ENCODE data around the gene CFAP46.
"Not testable (repeated sequence)": the region's sequence is repeated elsewhere in the genome, so short reads cannot be mapped to it uniquely, and the experiment has no call there.

CFAP46 gene

DNA sequence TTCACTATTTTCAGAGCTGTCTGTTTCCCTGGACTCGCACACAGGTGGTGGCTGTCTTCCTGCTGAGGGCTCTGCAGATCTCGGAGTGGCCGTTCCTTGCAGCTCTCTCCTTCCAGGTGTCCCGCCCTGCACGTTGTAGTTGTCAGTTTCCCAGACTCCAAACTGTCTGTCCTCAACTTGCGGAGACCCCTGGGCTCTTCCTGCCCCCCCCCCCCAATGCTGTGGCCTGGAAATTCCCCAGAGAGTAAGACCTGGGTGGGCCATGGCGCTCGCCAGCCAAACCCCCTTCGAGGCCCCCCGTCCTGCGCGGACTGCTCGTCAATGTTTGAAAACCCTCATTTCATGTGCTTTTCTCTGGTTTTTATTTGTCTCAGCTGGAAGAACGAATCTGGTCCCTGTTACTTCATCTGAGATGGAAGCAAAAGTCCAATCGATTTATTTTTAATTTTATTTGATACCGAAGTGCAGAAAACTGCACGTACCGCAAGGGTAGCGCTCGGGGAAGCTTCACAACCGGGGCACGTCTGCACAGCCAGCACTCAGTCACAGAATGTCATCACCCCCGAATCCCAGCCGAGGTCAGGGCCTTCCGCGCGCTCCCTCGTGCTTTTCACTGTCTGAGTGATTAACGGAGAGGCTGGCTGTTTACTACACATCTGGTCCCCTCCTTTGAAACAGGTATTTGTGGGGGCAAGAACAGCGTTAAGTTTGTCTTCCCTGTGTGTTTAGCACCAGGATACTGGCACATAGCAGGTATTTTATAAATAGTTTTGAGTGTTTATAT is 110.0 kb downstream of the CFAP46 start:
- no peak for DNase-seq

DNA sequence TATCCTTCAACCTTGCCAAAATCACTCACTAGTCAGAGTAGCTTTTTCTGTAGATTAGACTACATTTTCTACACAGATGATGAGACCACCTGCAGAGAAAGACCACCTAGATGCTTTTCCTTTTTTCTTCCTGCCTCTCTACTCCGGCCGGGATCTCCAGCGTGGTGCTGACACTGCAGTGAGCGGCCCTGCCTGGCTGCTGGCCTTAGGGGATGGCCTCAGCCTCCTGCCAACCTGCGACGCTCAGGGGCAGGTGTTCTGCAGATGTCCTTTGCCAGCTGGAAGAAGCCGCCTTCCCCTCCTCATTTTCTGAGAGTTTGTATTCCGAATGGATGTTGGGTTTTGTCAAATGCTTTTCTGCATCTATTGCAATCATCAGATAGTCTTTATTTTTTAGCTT is 113.0 kb downstream of the CFAP46 start:
- no peak for DNase-seq

DNA sequence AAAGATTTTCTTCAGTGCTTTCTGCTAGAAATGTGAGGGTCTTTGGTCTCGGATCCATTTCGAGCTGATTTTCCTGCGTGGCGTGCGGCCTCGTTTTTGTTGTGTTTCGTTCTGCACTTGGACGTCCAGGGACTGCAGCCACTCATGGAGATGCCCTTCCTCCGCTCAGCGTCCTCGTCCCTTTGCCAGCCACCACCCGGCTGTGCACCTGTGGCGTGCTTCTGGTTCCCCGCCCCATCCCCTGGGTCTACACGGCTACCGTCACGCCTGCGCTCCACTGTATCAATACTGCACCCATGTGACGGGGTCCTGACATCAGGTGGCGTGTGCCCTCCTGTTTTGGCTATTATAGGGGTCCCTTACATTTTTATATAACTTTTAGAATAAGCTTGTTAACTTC is 113.7 kb downstream of the CFAP46 start:
- no peak for DNase-seq

DNA sequence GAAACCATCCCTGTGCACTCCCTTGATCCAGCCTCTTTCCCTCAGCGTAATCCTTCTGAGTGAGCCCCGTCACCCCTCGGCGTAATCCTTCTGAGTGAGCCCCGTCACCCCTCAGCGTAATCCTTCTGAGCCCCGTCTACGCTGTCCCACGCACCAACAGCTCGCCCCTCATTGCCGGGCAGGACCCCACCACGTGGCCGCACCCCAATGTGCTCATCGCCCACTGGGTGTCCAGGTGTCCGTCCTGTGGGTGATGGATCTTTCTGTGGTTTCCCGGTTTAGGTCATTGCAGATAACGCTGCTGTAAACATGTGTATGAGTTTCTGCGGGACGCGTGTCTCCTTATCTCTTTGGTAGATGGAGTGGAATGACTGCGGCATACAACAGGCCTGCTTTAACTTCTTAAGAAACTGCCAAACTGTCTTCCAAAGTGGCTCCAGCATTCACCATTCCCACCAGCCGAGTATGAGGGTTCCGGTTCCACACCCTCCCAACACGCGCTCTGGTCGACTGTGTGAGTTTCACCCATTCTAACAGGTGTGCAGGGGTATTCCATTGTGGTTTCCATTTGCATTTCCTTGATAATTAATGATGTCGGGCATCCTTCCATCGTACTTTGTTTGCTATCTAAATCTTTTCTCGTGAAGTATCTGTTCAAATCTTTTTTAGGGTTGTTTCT is 114.4 kb downstream of the CFAP46 start:
- DNase-seq: no peak

DNA sequence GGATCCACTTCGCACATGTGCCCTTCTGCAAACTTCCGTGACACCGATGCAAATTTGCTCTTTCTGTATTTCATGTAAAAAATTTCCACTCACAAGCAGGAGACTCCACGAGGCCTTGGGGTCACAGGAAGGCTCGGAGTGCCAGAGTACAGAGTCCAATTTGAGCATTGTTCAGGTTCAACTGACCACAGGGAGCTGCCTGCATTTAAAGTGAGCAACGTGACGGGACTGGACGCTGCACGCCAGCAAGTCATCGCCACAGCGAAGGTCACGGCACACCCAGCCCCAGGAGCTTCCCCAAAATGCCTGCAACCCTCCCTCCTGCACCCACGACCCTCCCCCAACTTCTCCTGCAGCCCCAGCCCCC is 115.0 kb downstream of the CFAP46 start:
- DNase-seq: no peak

DNA sequence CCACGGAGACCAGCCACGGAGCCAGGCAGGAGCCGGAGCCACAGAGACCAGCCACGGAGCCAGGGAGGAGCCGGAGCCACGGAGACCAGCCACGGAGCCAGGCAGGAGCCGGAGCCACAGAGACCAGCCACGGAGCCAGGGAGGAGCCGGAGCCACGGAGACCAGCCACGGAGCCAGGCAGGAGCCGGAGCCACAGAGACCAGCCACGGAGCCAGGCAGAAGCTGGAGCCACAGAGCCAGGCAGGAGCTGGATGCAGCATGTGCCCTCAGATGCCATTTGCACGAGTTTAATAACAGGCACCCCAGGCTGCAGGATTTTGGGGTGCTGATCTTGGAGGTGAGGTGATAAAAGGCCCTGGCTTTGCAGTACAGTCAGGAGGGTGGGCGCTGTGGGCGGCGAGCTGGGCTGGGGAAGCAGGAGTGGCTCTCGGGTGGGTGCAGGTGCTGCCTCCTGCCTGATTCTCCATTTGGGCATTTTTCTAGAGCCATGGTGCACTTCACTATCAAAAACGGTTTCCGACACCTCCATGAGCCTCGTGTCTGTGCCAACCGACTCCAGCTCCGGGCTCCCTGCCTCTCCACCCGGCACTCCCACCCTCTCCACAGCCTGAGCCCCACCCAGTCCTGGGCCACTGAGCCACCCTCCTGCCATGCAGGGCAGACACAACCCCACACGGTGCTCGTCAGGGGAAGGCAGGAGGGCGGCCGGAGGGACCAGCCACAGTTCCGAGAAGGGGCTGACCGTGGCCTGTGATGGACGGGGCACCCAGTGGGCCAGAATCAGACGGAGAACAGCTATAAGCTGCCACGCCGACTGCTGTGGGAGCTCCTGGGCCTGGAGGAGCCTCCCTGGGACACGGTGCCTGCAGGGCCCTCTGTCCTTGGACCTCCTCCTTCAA is 115.6 kb downstream of the CFAP46 start:
- no peak for DNase-seq

DNA sequence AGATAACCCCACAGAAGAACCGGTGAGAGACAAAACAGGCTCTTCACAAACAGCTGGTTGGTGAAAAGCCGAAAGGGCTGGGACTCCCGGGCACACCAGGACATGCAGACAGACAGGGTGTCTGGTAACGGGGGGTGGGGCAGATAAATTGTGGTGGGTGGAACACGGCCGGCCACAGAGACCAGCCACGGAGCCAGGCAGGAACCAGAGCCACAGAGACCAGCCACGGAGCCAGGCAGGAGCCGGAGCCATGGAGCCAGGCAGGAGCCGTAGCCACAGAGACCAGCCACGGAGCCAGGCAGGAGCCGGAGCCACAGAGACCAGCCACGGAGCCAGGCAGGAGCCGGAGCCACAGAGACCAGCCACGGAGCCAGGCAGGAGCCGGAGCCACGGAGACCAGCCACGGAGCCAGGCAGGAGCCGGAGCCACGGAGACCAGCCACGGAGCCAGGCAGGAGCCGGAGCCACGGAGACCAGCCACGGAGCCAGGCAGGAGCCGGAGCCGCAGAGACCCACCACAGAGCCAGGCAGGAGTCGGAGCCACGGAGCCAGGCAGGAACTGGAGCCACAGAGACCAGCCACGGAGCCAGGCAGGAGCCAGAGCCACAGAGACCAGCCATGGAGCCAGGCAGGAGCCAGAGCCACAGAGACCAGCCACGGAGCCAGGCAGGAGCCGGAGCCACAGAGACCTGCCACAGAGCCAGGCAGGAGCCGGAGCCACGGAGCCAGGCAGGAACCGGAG is 116.4 kb downstream of the CFAP46 start:
- DNase-seq: not testable (repeated sequence)

DNA sequence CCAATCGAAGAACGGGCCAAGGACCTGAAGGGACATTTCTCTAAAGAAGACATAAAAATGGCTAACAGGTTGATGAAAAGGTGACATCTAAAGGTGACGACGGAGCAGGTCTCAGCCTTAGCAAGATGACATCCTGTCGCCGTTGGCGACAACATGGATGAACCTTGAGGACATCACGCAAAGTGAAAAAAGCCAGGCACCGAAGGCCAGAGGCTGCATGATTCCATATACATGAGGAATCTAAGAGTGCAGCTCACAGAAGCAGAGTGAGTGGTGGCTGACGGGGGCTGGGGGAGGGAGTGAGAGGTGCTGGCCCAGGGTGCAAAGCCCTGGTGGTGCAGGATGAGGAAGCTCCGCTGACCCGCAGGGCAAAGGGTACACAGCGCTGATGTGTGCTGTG is 122.3 kb downstream of the CFAP46 start:
- no peak for DNase-seq

DNA sequence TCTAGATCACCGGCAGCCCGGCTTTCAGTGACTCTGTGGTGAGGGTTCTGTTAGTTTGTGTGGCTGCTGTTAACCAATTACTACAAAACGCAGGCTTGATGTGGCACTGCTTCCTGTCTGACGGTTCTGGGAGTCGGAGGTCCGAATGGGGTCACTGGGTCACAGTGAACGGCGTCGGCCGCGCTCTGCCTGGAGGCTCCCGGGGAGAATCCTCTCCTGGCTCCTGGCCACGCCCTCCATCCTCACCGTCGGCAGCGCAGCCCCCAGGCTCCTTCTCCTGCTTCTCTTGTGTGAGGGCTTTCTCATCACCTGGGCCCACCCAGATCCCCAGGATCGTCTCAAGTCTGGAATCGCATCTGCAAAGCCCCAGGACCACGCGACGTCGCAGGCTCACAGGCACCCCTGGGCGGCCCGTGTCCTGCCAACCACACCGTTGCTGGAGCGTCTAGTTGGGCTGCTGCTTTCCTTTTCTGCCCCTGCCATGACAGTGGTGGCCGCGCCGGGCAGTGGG is 124.6 kb downstream of the CFAP46 start:
- no peak for DNase-seq

DNA sequence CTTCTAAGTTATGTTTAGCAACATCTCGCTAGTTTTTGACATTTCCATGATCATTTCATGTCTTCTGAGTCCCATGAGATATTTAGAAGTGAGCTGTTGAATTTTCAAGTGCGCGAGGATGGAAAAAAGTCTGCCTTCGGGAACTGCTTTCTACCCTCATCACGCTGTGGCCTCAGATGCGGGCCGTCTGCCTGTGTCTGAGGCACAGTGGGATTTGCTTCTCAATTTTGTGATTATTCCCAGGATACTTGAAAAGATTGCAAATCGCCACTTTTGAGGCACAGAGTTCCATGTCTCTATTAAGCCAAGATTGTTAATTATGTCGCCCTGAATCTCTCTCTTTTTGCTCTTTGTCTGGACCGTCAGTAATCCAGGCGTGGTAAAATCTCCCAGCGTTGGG is 125.7 kb downstream of the CFAP46 start:
- DNase-seq: no peak

DNA sequence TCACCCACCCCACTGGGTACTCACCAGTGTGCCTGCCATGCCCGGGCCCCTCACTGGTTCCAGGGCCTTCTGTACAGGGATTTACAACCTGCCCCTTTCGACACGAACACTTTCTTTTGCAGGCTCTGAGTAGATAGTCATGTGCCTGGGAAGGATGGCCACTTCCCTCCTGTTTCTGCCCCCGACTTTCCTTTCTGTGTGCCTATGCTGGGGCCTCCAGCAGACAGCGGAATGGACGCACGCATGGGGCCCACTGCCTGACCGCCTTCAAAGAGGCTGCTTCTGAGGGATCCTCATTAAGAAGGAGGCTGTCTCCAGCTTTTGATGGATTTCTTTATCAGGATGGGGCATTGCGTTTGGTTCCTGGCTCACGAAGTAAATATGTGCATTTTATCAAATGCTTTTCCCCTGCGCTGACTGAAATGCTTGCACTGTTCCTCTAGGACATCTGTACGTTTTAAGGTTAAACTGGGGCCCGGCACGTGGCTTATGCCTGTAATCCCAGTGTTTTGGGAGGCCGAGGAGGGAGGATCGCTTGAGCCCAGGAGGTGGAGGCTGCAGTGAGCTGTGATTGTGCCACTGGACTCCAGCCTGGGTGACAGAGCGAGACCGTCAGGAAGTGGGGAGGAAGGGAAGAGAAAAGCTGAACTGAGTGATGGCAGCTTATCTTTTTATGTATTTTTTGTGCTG is 127.1 kb downstream of the CFAP46 start:
- DNase-seq: no peak

DNA sequence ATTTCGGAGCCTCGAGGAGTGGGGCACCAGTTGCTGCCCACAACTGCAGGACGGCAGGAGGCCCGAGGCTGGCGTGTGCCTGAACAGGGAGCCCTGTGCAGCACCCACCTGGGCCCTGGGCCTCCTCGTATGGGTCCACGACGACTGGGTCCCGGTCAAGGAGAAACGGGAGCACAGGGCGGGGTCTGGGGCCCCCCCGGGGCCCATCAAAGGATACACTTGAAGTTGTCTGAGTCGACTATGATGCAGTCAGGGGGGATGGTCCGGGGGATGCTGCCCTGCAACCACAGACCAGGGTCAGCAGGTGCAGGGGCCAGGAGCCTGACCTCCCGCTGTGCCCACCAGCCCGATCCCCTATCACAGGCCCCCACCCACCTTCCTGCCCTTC is 127.9 kb downstream of the CFAP46 start:
- DNase-seq: no peak

DNA sequence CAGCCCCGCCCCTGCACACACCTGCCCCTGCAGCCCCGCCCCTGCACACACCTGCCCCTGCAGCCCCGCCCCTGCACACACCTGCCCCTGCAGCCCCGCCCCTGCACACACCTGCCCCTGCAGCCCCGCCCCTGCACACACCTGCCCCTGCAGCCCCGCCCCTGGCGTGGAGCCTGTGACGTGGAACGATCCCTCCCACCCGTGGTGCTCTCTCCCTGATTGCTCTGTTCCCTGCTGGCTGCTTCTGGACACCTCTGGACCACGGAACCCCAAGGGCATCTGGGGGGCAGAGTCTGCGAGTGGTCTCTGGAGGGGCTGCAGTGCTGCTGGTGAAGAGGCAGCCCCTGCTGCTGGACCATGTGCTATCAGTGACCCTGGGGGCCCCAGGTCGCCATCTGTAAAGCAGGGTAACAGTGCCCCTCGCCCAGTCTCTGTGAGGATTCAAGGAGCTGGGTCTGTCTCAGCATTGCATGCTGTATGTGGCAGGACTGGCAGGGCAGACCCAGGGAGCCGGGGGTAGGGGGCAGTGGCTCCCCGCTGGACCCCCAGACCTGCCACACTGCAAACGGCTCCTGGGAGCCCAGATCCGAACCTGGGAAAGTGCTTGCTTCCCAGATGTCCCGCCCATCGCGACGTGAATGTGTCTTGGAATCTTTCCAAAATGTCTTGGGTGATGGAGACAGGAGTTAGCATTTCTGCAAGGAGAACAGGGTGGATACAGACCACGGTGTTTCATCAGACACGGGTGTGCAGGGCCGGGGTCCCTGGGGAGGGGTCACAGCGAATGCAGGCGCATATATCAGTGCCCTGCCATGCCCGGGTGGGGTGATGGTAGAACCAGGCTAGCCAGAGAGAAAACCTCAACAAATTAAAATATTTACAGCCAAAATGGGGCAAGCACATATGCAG is 128.6 kb downstream of the CFAP46 start:
- DNase-seq: no peak

DNA sequence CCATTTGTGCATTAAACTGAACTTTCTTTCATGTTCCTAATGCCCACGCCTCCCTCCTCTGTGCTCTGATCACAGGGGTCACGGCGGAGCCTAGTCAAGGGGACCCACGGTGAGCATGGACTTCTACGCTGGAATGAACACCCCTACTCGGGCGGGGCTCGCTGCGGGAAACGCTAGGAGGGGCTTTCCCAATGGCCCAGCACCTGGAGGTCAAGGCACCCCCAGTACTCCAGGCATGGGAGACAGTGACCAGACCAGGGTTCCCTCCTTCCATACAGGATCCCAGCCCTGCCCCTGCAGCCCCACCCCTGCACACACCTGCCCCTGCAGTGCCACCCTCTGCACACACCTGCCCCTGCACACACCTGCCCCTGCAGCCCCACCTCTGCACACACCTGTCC is 129.4 kb downstream of the CFAP46 start:
- no peak for DNase-seq

DNA sequence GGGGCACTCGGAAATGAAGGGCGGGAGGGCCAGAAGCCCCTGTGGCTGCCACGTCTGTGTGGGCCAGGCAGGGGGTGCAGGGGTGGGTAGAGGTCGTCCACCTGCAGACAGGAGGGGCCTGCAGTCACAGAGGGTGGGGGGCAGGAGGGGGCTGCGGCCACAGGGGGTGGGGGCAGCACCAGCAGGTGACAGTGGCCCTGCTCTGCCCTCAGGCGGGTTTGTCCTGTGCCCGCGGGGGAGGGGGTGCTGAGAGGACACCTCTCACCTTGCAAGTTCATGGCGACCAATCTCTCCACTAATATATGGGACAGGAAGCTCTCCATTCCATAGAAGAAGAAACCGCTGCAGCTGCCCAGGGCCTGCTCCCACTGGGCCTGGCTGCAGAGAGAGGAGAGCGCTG is 129.8 kb downstream of the CFAP46 start:
- DNase-seq: no peak

DNA sequence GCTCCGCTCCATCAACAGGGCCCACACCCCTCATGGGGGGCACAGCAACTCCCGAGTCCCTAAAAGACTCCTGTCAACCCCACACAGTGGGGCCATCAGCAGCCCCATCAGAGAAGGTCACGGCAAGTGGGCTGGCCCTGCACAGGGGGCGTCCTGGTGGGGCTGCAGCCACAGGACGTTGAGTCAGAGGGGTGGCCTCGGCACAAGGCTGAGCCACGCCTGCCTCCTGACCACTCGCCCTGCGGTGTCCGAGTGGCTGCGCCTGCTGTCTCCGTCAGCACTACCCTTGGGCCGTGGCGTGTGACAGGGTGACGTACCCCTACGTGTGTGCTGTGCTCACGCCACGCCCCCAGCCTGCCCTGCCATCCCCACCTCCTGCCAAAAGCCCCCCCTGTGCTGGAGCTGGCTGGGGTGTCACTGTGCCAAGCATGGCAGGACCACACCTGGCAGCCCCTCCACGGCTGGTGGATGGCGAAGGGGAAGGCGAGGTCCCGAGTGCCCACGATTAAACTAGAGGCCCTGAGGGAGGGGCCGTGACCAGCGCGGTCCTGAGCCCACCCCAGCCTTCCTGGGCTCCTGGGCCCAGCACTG is 130.4 kb downstream of the CFAP46 start:
- no peak for DNase-seq

DNA sequence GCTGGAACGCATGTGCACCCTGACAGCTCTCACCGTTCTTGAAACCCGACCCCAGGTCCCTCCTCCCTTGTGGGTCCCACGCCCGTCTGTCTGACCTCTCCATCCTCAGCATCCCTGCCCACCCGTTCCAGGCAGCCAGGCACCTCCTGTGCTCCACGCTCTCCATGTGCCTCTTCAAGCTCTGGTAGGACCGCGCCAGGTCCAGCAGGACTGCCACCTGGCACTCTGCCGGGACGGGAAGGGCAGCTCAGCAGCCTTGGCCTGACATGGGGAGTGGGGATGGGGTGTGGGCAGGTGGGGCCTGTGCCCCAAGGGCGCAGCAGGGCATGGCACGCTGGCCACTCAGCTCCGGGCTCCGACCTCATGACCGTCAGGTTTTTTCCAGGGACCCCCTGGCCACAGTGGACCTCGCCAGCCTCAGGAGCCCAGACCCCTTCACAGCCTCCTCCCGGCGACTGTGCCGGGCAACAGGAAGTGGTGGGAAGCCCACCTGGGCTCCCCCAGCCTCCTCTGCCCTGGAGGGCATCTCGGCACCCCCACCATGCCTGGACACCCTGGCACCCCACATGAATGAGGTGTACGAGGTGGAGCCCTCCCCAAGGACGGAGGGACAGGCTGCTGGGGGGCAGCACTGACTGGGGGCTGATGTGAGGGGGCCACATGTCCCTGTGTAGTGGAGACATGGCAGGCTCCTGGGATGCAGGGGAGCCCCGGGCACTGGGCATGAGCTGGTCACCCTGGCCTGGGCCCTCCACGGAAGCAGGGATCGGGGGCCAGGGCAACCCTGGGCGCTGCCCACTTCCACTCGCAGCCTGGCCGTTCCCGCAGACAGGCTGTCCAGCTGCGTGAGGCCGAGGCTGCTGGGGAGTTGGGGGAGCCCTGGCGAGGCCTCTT is 131.3 kb downstream of the CFAP46 start:
- no peak for DNase-seq

Measured in anterior cingulate cortex (tissue), 58 donors.